C4-2B (cell line): Measurements from ENCODE around the gene BRME1.

Experiments
- ZFX ChIP-seq: fragments of 450-650 bp; IDR thresholded peaks from 2 replicates; pipeline ENCODE4 v1.6.1; 2017
- TF ChIP-seq, protein P1 (sequence below): fragments of 450-650 bp; conservative IDR thresholded peaks from 2 replicates; pipeline ENCODE4 v1.5.1; 2017; ENCODE audit warnings: mild to moderate bottlenecking

DNA sequence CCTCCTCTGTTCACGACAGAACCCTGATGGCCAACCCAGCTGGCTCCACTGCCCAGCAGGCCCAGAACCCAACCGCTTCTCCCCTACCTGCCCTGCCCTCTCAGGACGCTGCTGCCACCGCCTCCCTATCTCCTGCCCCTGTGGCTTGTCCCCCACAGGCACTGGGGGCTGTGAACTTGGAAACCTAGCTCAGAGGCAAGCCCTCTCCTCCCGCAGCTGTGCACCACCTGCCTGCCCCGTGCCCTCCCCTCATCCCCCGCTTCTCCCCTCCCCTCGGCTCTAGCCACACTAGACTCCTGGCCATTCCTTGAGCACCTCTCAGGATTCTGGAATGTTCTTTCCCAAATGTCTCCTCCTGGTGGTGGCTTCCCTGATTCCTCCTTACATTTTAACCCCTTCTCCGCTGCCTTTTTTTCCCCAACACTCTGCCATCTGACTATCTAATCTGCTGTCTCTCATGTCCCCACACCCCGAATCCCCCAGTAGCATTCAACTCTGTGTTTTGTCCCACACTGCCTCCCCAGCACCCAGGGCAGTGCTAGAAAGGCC, 22.3 kb downstream of the BRME1 start:
- TF ChIP-seq, protein P1, sequence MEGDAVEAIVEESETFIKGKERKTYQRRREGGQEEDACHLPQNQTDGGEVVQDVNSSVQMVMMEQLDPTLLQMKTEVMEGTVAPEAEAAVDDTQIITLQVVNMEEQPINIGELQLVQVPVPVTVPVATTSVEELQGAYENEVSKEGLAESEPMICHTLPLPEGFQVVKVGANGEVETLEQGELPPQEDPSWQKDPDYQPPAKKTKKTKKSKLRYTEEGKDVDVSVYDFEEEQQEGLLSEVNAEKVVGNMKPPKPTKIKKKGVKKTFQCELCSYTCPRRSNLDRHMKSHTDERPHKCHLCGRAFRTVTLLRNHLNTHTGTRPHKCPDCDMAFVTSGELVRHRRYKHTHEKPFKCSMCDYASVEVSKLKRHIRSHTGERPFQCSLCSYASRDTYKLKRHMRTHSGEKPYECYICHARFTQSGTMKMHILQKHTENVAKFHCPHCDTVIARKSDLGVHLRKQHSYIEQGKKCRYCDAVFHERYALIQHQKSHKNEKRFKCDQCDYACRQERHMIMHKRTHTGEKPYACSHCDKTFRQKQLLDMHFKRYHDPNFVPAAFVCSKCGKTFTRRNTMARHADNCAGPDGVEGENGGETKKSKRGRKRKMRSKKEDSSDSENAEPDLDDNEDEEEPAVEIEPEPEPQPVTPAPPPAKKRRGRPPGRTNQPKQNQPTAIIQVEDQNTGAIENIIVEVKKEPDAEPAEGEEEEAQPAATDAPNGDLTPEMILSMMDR, result no peak
- TF ChIP-seq ZFX, result no peak
